Stimulated activated CD8-positive, alpha-beta memory T cell treated with anti-CD3 and anti-CD28 coated beads, Interleukin-12 subunit alpha, Interleukin-12 subunit beta, amount 100 ng/mL, for 4 hours (primary cell): ENCODE results near the gene PTCH2.
A peak's percentile ranks its signal among the peaks of the same experiment; 100 is the strongest.

ENCODE experiments used
- DNase-seq: peaks from one replicate; pipeline ENCODE4 v3.0.0-alpha.2; 2020; ENCODE audit warnings: low read depth

The PTCH2 gene

GRCh38 chr1:44777969-44778635, 65.0 kb downstream of the PTCH2 start:
- no peak for DNase-seq

DNA sequence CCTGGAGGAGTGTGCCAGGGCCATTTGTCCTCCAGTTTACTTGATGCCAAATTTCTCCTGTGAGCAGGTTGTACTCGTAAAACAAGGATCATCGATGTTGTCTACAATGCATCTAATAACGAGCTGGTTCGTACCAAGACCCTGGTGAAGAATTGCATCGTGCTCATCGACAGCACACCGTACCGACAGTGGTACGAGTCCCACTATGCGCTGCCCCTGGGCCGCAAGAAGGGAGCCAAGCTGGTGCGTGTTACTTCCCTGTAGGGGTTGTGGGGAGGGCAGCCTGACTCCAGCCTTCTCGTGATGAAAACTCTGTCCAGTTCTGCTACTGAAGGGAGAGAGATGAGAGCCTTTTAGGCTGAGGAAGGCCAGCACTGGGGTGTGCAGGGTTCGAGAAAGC, 65.5 kb downstream of the PTCH2 start:
- DNase-seq: no peak

DNA sequence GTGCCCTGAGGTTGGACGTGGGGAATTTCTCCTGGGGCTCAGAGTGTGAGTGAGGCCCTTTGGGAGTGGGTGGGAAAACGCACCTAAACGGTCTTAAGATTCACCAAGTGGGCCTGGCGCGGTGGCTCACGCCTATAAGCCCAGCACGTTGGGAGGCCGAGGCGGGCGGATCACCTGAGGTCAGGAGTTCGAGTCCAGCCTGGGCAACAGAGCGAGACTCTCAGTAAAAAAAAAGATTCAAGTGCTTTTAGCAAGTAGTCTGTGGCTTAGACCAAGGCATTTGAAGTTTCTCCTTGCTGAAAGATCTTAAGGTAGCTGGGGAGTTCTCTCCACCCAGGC, 66.4 kb downstream of the PTCH2 start:
- no peak for DNase-seq

DNA sequence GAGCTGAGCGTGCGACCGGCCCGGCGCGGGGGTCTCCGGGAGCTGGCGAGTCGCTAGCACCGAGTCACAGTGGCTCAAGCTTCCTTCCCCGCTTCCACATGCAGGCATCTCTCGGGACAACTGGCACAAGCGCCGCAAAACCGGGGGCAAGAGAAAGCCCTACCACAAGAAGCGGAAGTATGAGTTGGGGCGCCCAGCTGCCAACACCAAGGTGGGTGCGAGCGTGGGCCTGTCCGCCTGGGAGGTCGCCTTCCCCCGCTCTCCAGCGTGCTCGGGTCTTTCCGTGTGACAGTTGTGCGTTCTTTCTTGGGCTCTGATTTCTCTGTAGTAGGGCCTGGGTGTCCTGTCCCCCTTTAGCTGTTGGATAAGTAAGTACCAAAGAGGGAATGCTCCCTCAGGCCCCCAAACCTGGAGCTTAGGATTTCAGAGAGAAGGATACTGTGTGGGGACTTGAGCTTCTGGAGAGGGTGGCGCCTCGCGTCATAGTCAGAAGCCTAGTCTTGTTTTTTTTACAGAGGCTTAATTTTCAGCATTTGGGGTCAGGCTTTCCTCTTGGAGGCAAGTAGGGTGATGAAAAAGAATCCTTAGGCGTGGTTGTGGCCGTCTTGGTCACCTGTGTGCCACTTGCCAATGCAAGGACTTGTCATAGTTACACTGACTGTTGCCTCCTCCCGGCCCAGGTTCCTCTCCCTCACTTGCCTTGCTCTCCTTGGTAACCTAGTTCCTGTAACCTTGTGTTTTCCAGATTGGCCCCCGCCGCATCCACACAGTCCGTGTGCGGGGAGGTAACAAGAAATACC, 66.9 kb downstream of the PTCH2 start:
- DNase-seq: peak; percentile 49

DNA sequence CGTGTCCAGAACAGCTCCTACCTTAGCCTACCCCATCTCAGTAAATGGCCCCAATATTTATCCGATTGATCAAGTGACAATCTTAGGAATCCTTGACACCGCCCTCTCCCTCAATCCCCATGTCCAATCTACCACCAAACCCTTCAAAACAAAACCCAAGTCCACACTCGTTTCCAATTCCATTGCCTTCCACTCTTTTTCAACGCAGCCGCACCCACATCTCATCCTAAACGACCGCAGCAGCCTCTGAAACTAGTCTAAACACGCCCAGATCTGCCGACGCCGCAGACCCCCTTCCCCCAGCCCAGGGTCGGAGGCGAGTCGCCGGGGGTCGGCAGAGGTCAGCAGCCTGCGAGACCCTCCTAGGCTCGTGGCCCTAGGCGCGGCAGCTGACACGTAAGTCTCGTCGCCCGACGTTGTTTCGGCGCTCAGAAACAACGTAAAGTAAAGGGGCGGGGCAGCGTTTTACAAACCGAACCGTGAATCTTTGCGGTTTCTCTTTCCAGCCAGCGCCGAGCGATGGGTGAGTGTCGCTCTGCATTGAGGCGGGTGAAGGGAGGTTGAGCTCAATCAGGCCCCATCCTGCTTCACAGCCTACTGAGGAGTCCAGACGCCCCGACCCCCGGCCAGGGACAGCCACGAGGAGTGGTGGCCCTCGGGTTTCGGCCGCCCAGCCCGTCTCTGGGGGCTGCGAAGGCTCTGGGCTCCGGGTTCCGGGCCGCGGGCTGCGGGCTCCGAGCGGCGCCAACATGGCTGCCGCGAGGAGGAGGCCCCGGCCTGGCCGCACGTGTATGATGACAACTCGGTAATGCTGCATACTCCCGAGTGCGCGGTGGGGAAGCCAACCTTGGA, 67.7 kb downstream of the PTCH2 start, which contains the start of gene RPS8:
Gene RPS8 (plus strand): TSS at position 463 of the 852 bp plus-strand sequence. CDS start 57 bp downstream, at position 520.
- peak; percentile 79 for DNase-seq
